GM20000 (cell line): ENCODE data around the gene PRKCZ.

Experiments
- DNase-seq: peaks from one replicate; pipeline ENCODE4 v3.0.0; 2012; ENCODE audit warnings: low spot score
- CTCF ChIP-seq: IDR thresholded peaks from 2 replicates; pipeline ENCODE4 v1.5.1; 2012; ENCODE audit warnings: mild to moderate bottlenecking, control low read depth; ENCODE audit errors: extremely low read depth, missing control alignments

PRKCZ gene

GRCh38 chr1:2197707-2198165 is 147.5 kb downstream of the PRKCZ start:
- TF ChIP-seq CTCF, result no peak
- no peak for DNase-seq

DNA sequence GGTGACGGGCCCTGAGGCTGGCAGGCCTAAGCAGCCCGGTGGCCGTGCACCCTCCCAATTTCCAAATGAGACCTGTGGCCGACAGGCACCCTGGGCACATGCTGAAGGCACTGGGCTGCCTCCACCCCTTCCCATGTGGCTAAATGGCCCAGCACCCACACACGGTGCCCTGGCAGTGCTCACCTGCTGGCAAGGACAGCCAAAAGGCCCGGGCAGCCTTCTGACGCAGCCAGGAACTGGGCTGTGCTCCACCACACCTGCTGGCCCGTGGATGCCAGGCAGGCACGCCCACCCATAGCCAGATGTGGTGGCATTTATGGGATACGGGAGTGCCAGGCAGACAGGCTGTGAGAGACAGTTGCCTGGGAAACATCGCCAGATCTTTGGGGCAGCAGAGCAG is 148.4 kb downstream of the PRKCZ start:
- TF ChIP-seq CTCF, result no peak
- no peak for DNase-seq

- DNase-seq, result peak; percentile 87
- no peak for TF ChIP-seq CTCF
Observed at GRCh38 chr1:2199042-2199810, 149.0 kb downstream of the PRKCZ start.

- no peak for TF ChIP-seq CTCF
Observed at GRCh38 chr1:2200308-2200943, 150.2 kb downstream of the PRKCZ start.

GRCh38 chr1:2201062-2201461 is 150.9 kb downstream of the PRKCZ start:
- no peak for DNase-seq
- no peak for TF ChIP-seq CTCF

More at GRCh38 chr1:2200308-2200943, 150.2 kb downstream of the PRKCZ start:
- no peak for DNase-seq

GRCh38 chr1:2202008-2202575 is 151.9 kb downstream of the PRKCZ start:
- TF ChIP-seq CTCF, result no peak
- DNase-seq, result no peak
